SU-DHL-6 (cell line): ENCODE measurements around the gene SYNDIG1.

Experiments used
- CTCF ChIP-seq: fragments of 200-600 bp; sonication (generic); IDR thresholded peaks from one replicate; pipeline ENCODE4 v1.5.1; 2017; ENCODE audit warnings: antibody characterized with exemption, mild to moderate bottlenecking, low read length, moderate library complexity; ENCODE audit not compliant: insufficient read depth, poor library complexity, severe bottlenecking
- EZH2phosphoT487 ChIP-seq: fragments of 200-600 bp; sonication (generic), shearing (Covaris generic); conservative IDR thresholded peaks from 2 replicates; pipeline ENCODE4 v1.6.1; 2018; ENCODE audit warnings: mild to moderate bottlenecking, antibody characterized with exemption, low read length, moderate library complexity, mixed read lengths

- TF ChIP-seq CTCF (no peak), EZH2phosphoT487 (no peak)
Measured at GRCh38 chr20:24491041-24491756, 21.8 kb downstream of the SYNDIG1 start.
